Measurements from ENCODE around the gene ADAM23. TPM values are rescaled to one million over a fixed set of nuclear protein-coding genes. Genes with fewer than 3 reads are reported as not detected.

Gene ADAM23
- polyA plus RNA-seq, 1 of the 3 experiments (the other 2 are of a cell fraction), result 3.7 TPM

- no peak for TF ChIP-seq IRF3 (IDR thresholded peaks at IDR 0.05; ENCODE audit: low read depth, low read length)
- TF ChIP-seq USF1 (IDR thresholded peaks at IDR 0.05; ENCODE audit: borderline replicate concordance, low read depth), result no peak
- TF ChIP-seq FOSL2 (IDR thresholded peaks at IDR 0.05; ENCODE audit: borderline replicate concordance, low read depth), result no peak
- no peak for TF ChIP-seq EZH2phosphoT487 (IDR thresholded peaks at IDR 0.05; ENCODE audit: borderline replicate concordance, low read depth)
These were observed 77.1 kb downstream of the ADAM23 start (continued) for GRCh38 chr2:206520450-206520849.

- CTCF ChIA-PET, result interaction anchor here (1.4 kb wide), 1 partner anchor 13 kb away, joined by 3 read pairs; no protein-coding TSS in a partner anchor
- TF ChIP-seq RXRA (IDR thresholded peaks at IDR 0.05; ENCODE audit: borderline replicate concordance, low read depth) (no peak), SMC3 (IDR thresholded peaks at IDR 0.05; ENCODE audit: low read depth, low read length) (no peak), IRF3 (IDR thresholded peaks at IDR 0.05; ENCODE audit: low read depth, low read length) (no peak), EP300 (IDR thresholded peaks at IDR 0.05; ENCODE audit: borderline replicate concordance in 1 of 2, low read depth in 1 of 2, low read length in 1 of 2) (no peak), POLR2AphosphoS5 (IDR thresholded peaks at IDR 0.05; ENCODE audit: low read depth, low read length) (no peak)
- no peaks in the 10 kb centered on the region for H4K20me1 ChIP-seq (ENCODE audit: insufficient read depth)
- no peaks in the 10 kb centered on the region for H3K9me2 ChIP-seq
- WGBS (ENCODE audit: low lambda C conversion rate), result 56% methylated on average over 3 of the region's 3 CpGs
- no peak overlapping the region for H3K9ac ChIP-seq
- H3K27ac ChIP-seq (ENCODE audit: low read depth in 2 of 2, low read length in 1 of 2), result no peak overlapping the region
- no peaks in the 10 kb centered on the region for H3K4me1 ChIP-seq (ENCODE audit: control insufficient read depth in 1 of 2, insufficient read depth in 2 of 2, low read depth in 1 of 2, low read length in 1 of 2)
- no peaks in the 10 kb centered on the region for H3K9me3 ChIP-seq
- no peak overlapping the region for H3K4me2 ChIP-seq
- no peak overlapping the region for H3K4me3 ChIP-seq (ENCODE audit: low read depth in 2 of 2, low read length in 1 of 2)
- H3K79me2 ChIP-seq (ENCODE audit: insufficient read depth), result no peaks in the 10 kb centered on the region
- H2AFZ ChIP-seq (ENCODE audit: low read depth), result no peak overlapping the region
- DNase-seq, result no peak
- no peaks in the 10 kb centered on the region for H3K27me3 ChIP-seq (ENCODE audit: insufficient read depth)
- POLR2A ChIA-PET, result no interaction called here
- H3F3A ChIP-seq (replicated peaks; ENCODE audit: insufficient read depth), result no peaks in the 10 kb centered on the region
- H3K36me3 ChIP-seq (replicated peaks in 1 of 2; ENCODE audit: control insufficient read depth in 1 of 2, insufficient read depth in 2 of 2, low read length in 1 of 2), result no peaks in the 10 kb centered on the region
These were observed 77.8 kb downstream of the ADAM23 start for GRCh38 chr2:206521115-206521514.

- Histone ChIP-seq H3K4me1 (ENCODE audit: control insufficient read depth in 1 of 2, insufficient read depth in 2 of 2, low read depth in 1 of 2, low read length in 1 of 2) (no peaks in the 10 kb centered on the region), H3K9ac (no peak overlapping the region), H3K9me2 (no peaks in the 10 kb centered on the region), H2AFZ (ENCODE audit: low read depth) (no peak overlapping the region), H3K36me3 (replicated peaks in 1 of 2; ENCODE audit: control insufficient read depth in 1 of 2, insufficient read depth in 2 of 2, low read length in 1 of 2) (no peaks in the 10 kb centered on the region), H3K4me2 (no peak overlapping the region), H3K9me3 (no peaks in the 10 kb centered on the region), H3K4me3 (ENCODE audit: low read depth in 2 of 2, low read length in 1 of 2) (no peak overlapping the region), H3K27ac (ENCODE audit: low read depth in 2 of 2, low read length in 1 of 2) (no peak overlapping the region), H4K20me1 (ENCODE audit: insufficient read depth) (no peaks in the 10 kb centered on the region), H3K79me2 (ENCODE audit: insufficient read depth) (no peaks in the 10 kb centered on the region), H3F3A (replicated peaks; ENCODE audit: insufficient read depth) (no peaks in the 10 kb centered on the region), H3K27me3 (ENCODE audit: insufficient read depth) (no peaks in the 10 kb centered on the region)
- ChIA-PET CTCF (interaction anchor here (1.4 kb wide), 1 partner anchor 12 kb away, joined by 3 read pairs; no protein-coding TSS in a partner anchor), POLR2A (no interaction called here)
- DNase-seq, result no peak
- 53% methylated on average over 1 of the region's 1 CpG for WGBS (ENCODE audit: low lambda C conversion rate)
- no peak for TF ChIP-seq RCOR1 (IDR thresholded peaks at IDR 0.05; ENCODE audit: low read length)
- TF ChIP-seq FOSL2 (IDR thresholded peaks at IDR 0.05; ENCODE audit: borderline replicate concordance, low read depth), result no peak
- no peak for TF ChIP-seq SIN3A (IDR thresholded peaks at IDR 0.05; ENCODE audit: borderline replicate concordance, low read depth, low read length)
- no peak for TF ChIP-seq TAF1 (IDR thresholded peaks at IDR 0.05; ENCODE audit: borderline replicate concordance, low read depth, low read length)
- no peak for TF ChIP-seq POLR2AphosphoS5 (IDR thresholded peaks at IDR 0.05; ENCODE audit: low read depth, low read length)
- no peak for TF ChIP-seq CHD2 (IDR thresholded peaks at IDR 0.05; ENCODE audit: low read length, partially characterized antibody)
- TF ChIP-seq CTCF (IDR thresholded peaks at IDR 0.05), result no peak
- no peak for TF ChIP-seq PBX3 (IDR thresholded peaks at IDR 0.05)
- TF ChIP-seq FOXJ3 (CRISPR knock-in tag; IDR thresholded peaks at IDR 0.05), result no peak
- no peak for TF ChIP-seq ZBTB33 (IDR thresholded peaks at IDR 0.05; ENCODE audit: borderline replicate concordance, low read depth)
- TF ChIP-seq JUND (IDR thresholded peaks at IDR 0.05), result no peak
- TF ChIP-seq TCF12 (IDR thresholded peaks at IDR 0.05), result no peak
These were observed 78.3 kb downstream of the ADAM23 start for GRCh38 chr2:206521612-206522011.

Data from SK-N-SH (cell line).